NCI-H748 (cell line): ENCODE measurements around the gene DNAH17.

ENCODE experiments used
- DNase-seq: peaks from one replicate; lab custom pipeline; 2025; ENCODE audit not compliant: unreplicated experiment; lab: John Stamatoyannopoulos, UW

The DNAH17 gene

DNA sequence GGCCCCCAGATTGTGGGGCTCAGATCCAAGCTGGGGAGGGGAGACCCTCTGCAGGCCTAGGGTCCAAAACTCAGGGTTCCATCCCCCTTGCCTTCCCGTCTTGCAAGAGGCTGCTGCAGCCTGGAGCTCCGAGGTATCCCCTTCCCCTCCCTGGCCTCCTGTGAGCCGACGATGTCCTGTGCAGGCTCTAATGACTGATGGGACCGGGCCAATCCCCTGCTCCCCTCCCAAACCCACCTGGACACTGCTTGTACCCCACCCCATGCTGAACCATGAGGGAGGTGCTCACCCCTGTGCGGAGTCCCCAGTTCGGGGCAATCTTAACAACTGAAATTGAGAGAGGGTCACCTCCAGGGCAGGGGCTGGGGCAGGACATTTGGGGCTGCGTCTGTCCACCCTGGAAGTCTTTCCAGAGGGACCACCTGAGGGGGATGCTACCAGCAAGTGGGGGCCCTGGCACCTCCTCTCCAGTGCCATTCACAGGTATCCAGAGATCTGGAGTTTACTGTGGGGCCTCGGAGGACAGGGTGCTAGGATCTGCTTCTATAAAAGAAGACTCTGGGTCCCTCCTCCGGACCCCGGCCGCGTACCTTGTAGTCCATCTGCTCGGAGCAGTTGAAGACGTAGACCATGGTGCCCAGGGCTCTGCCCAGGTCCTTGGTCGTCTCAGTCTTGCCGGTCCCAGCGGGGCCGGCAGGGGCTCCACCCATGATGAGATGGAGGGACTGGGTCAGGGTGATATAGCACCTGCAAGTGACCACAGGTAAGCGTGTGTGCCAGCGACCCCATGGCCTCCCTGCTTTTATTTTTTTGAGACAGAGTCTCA is 77.3 kb downstream of the DNAH17 start:
- no peak for DNase-seq

GRCh38 chr17:78498848-78499247 is 78.3 kb downstream of the DNAH17 start:
- DNase-seq, result no peak

GRCh38 chr17:78497115-78497540 is 80.1 kb downstream of the DNAH17 start:
- DNase-seq, result peak; percentile 71

GRCh38 chr17:78496311-78496710 is 80.9 kb downstream of the DNAH17 start:
- DNase-seq, result no peak

GRCh38 chr17:78495634-78496033 is 81.6 kb downstream of the DNAH17 start:
- DNase-seq, result no peak

- DNase-seq, result no peak
Measured at GRCh38 chr17:78494696-78495330, 82.4 kb downstream of the DNAH17 start.

- DNase-seq, result no peak
Measured at GRCh38 chr17:78493853-78494695, 83.1 kb downstream of the DNAH17 start.

- no peak for DNase-seq
Measured at GRCh38 chr17:78493450-78493849, 83.7 kb downstream of the DNAH17 start.

DNA sequence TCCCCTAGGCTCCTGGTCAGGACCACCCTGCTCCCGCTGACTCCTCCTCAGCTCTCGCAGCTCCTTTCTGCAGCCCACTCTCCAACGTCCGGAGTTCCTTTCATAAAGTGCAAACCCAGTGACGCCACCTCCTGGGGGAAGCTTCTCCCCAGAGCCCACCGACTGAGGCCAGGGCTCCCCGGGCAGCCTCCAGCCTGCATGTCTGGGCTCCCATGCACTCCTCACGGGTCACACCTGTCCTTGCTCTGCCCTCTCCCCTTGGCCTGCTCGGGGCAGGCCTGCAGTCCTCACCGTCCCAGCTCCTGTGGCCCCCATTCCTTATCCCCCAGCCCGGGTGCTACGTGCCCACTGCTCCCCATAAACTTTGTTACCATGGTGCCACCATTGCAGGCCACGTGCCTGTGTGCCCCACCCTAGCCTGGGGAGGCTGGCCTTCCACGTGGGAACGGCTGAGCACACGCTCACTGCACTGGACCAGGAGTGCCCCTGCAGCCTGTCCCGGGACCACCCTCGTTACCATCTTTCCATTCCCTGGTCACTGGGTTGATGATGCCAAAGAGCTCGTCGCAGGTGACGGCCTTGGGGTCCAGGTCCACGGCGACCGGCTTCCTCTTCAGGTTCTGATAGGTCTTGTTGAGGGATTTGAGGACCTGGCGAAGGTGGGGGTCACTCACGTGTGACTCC is 84.9 kb downstream of the DNAH17 start:
- no peak for DNase-seq

GRCh38 chr17:78491236-78492115 is 85.7 kb downstream of the DNAH17 start:
- no peak for DNase-seq

- no peak for DNase-seq
Measured at GRCh38 chr17:78490673-78491072, 86.5 kb downstream of the DNAH17 start.

GRCh38 chr17:78490156-78490555 is 87.0 kb downstream of the DNAH17 start:
- DNase-seq, result no peak

DNA sequence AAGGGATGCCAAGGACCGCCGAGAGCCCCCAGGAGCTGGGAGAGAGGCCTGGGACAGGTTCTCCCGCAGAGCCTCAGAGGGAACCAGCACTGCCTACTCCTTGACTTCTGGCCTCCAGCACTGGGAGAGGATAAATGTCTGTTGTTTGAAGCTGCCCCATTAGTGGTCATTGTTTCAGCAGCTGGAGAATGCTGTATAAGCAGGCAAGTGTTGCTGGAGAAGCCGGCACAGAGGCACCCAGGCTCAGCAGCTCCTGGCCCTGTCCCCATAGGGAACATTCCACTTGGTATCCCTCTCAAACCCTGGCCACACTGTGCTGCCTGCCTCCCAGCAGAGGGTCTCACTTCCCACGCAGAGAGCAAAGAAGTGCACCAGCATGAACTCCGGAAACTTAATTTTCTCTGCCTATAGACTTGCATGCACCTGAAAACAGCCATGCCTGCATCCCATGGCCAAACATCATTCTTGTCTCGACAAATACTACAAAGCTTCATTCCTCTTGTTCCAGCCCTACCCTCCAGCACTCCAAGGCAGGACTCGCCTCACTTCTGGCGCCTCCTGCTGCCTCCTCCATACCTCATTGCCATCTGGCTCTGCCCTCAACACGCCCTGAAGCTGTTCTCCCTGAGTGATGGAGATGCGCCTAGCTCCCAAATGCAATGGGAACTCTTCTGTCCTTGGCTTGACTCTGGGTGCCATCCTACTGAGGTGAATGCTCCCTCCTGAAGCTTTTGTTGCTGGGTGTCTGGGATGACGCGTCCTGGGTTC is 88.1 kb downstream of the DNAH17 start:
- no peak for DNase-seq

DNA sequence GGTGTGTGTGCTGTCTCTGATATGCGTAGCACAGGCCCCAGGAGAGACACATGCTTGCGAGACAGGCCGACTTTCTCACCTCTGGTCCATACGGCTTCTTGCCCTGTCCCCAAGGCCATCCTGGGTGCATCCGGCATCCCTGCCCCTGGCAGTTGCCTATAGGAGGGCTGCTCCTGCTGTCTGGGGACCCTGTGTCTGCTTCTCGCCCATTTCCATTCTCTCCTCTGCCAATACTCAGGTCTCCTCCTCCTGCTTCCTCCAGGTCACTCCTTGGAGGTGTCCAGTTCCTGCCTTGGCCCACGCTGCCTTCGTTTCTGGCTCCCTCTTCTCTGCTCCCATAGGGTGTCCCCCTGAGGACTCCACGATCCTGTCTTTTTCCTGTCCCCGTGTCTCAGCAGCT is 89.0 kb downstream of the DNAH17 start:
- no peak for DNase-seq

DNA sequence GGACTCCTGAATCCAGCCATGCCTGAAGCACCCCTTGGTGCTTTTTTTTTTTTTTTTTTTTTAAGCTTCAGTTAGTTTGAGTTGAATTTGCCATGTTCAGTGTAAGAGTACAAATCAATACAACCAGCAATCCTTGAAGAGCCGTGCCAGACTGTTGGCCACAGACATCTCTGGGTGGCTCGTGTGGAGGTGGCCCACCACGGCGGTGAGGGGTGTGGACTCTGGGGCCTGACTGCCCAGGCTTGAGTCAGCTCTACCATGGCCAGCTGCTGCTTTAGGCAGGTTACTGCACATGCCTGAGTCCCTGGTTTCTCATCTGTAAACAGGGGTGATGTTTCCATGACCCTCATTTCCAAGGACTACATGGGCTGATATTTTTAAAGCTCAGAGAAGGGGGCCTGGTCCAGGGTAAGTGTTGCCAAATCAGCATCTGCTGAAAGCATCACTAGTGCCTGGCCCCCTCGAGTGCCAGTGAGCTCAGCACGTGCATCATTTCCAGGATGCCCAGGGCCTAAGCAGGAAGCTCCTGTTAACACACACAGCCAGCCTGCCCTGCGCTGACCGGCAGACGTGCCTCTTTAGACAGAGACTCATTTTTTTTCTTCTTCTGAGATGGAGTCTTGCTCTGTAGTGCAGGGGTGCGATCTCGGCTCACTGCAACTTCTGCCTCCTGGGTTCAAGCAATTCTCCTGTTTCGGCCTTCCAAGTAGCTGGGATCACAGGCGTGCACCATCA is 90.1 kb downstream of the DNAH17 start:
- no peak for DNase-seq

DNA sequence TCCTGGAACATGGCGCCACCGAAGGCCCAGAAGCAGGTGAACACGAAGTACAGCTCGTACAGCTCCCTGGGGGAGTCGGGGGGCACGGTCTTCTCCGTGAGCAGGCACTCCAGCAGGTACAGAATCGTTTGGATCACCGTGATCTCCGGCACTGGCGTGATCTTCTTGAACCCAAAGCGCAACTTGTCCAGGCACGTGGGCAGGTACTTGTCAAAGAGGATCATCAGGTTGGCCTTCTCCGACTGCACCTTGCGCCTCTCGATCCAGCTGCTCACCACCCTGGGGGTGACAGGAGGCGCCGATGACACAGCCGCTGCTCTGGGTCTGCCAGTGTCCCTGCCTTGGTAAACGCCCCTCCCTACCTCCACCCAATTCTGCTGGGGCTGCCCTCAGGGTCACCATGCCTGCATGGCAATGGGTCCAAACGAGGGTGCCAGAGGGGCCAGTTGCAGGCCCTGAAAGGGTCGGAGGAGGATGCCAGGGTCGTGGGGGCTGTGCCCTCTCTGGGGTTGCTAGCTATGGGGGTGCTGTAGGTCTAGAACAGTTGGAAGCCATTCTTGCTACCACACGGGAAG is 90.9 kb downstream of the DNAH17 start:
- DNase-seq, result no peak

DNA sequence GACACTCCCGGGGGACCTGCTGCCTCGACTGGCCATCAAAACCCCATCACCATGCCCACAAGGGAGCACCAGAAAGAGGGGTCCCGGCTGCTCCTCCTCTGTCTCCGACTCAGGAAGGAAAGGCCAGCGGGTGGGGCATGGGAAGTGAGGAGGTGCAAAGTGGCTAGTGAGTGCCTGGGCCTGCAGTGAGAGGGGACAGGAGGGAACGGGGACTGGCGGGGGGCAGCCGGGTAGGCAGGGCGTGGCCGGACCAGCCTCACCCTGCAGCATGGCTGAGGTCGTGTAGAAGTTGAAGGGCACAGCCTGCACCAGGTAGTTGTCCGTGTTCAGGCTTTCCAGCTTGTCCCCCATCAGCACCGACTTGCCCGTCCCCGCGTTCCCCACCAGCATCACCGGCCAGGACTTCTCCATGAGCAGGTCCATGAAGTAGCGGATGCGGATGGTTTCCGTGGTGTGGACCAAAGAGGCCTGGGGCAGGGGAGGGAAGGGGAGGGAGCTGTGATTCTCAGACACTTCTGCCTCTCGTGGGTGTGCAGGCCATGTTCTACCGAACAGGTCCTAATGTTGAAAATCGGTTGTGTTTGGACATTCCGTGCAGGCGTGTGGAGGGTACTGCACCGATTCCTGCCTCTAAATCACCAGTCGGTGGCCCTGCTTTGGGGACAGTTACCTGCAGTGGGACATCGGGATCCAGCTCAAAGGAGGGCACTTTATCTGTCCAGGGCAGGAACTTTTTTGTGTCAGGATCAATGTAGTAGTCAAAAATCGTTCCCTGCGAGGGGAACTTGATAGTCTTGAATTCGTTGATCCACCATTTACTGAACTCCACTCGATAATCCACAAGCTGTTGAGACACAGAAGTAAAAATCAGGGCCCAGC is 91.7 kb downstream of the DNAH17 start:
- no peak for DNase-seq
